ENCODE data around the gene POLH.
A peak's percentile ranks its signal among the peaks of the same experiment; 100 is the strongest.
"Not testable (repeated sequence)": the region's sequence is repeated elsewhere in the genome, so short reads cannot be mapped to it uniquely, and the experiment has no call there.

The POLH gene

GRCh38 chr6:43634702-43635303, 58.8 kb downstream of the POLH start:
- DNase-seq: no peak

- DNase-seq: peak; percentile 78 to 82
These were observed 59.7 kb downstream of the POLH start, which contains the start of gene MAD2L1BP for GRCh38 chr6:43635387-43636307. Gene MAD2L1BP, plus strand, starts transcription at chr6:43635840. Its CDS starts 36 bp downstream, at chr6:43635876.

GRCh38 chr6:43636308-43636659, 60.3 kb downstream of the POLH start:
- DNase-seq: no peak

- no peak for DNase-seq
These were observed 64.2 kb downstream of the POLH start for GRCh38 chr6:43639984-43640800.

- peak; percentile 72 to 74 for DNase-seq
These were observed 69.1 kb downstream of the POLH start, which contains the start of gene RSPH9 for GRCh38 chr6:43644940-43645612. Gene RSPH9, plus strand, starts transcription at chr6:43645036. Its CDS starts 63 bp downstream, at chr6:43645099.

- DNase-seq: no peak
These were observed 69.6 kb downstream of the POLH start for GRCh38 chr6:43645613-43645964.

- DNase-seq: no peak
These were observed 71.6 kb downstream of the POLH start for GRCh38 chr6:43647613-43648012.

GRCh38 chr6:43648248-43648647, 72.3 kb downstream of the POLH start:
- no peak for DNase-seq

GRCh38 chr6:43652822-43653221, 76.8 kb downstream of the POLH start:
- DNase-seq: not testable (repeated sequence)

GRCh38 chr6:43657221-43657802, 81.3 kb downstream of the POLH start:
- no peak for DNase-seq

- DNase-seq: no peak
These were observed 82.2 kb downstream of the POLH start for GRCh38 chr6:43658161-43658560.

- not testable (repeated sequence) for DNase-seq
These were observed 87.0 kb downstream of the POLH start for GRCh38 chr6:43662948-43663347.
